K562 (cell line): ENCODE results near the gene DUSP28. TPM values are rescaled to one million over a fixed set of nuclear protein-coding genes. Genes with fewer than 3 reads are reported as not detected.
A peak's percentile ranks its signal among the peaks of the same experiment; 100 is the strongest.

Experiments
- ATAC-seq: fragments of 200-7000 bp; cut with Tn5 transposase; 3 replicates; pipeline ENCODE4 v1.9.1; 2020; ENCODE audit warnings: moderate library complexity
- BruUV-seq: library from RNA; stranded (reverse); fragments of 400-500 nt; replicated peaks from 2 replicates; lab custom pipeline; 2021; lab: Mats Ljungman, UMichigan
- CTCF ChIA-PET: fragments of 300-600 bp; formaldehyde crosslinking; extraction: SDS; loops from one replicate; lab custom pipeline; 2021; ENCODE audit warnings: low intra/inter-chr PET ratio; lab: Yijun Ruan, JAX
- POLR2A ChIA-PET: fragments of 300-600, 350-650 bp; sonication (Branson Sonifier 250); formaldehyde crosslinking; extraction: SDS; loops from one replicate; lab custom pipeline; 2021; ENCODE audit warnings: antibody characterized with exemption, inconsistent platforms; lab: Yijun Ruan, JAX
- DNase-seq, 4 experiments: peaks; one replicate each; pipeline versions ENCODE4 v3.0.0 to v3.0.0-alpha.2; 2011 to 2018; ENCODE audit warnings: low spot score in 3 of 4, mixed read lengths in 3 of 4; ENCODE audit errors: extremely low read depth in 1 of 4
- FAIRE-seq: peaks from 2 replicates; lab custom pipeline; 2011; peaks lifted over from hg19 to GRCh38; lab: Jason Lieb, UNC
- H2AFZ ChIP-seq: 2 replicates; pipeline ENCODE4 v1.6.0; 2011; ENCODE audit warnings: low read depth, low read length, control low read depth, inconsistent platforms
- H3K27ac ChIP-seq: fragments of 200-600 bp; 3 replicates; pipeline ENCODE4 v1.8.0; 2011; ENCODE audit warnings: low read depth, mild to moderate bottlenecking, control low read depth, inconsistent platforms, low read length, moderate library complexity, mixed read lengths; ENCODE audit errors: extremely low read depth
- H3K27me3 ChIP-seq, 2 experiments: fragments of 300-600 bp in 1 of 2; 2 replicates in 1 of 2; 3 replicates in 1 of 2; pipeline versions ENCODE4 v1.6.0 to v1.8.0; 2011; ENCODE audit warnings: inconsistent platforms in 2 of 2, low read length in 2 of 2, mild to moderate bottlenecking in 1 of 2, mixed read lengths in 1 of 2, moderate library complexity in 1 of 2; ENCODE audit not compliant: control insufficient read depth in 2 of 2, insufficient read depth in 2 of 2
- H3K36me3 ChIP-seq: fragments of 300-600 bp; 3 replicates; pipeline ENCODE4 v1.8.0; 2011; ENCODE audit warnings: mild to moderate bottlenecking, low read length, inconsistent platforms; ENCODE audit not compliant: control insufficient read depth, insufficient read depth
- H3K4me1 ChIP-seq, 2 experiments: fragments of 200-600 bp in 1 of 2; replicated peaks in 1 of 2; 2 replicates in 1 of 2; 3 replicates in 1 of 2; pipeline versions ENCODE4 v1.5.1 to v1.8.0; 2011; ENCODE audit warnings: inconsistent platforms in 2 of 2, low read length in 2 of 2, mild to moderate bottlenecking in 1 of 2, mixed read lengths in 1 of 2, moderate library complexity in 1 of 2; ENCODE audit not compliant: control insufficient read depth in 2 of 2, insufficient read depth in 2 of 2
- H3K4me2 ChIP-seq: 2 replicates; pipeline ENCODE4 v1.6.1; 2011; ENCODE audit warnings: low read length, control low read depth, inconsistent platforms, mixed read lengths; ENCODE audit not compliant: insufficient read depth
- H3K4me3 ChIP-seq: fragments of 200-600 bp; sonication (generic), shearing (Covaris generic); 2 replicates; pipeline ENCODE4 v1.5.1; 2016; ENCODE audit warnings: control low read depth, inconsistent platforms
- H3K79me2 ChIP-seq: fragments of 200-600 bp; 3 replicates; pipeline ENCODE4 v1.8.0; 2011; ENCODE audit warnings: low read length, inconsistent platforms; ENCODE audit not compliant: control insufficient read depth, insufficient read depth
- H3K9ac ChIP-seq, 2 experiments: 2 replicates each; pipeline versions ENCODE4 v1.6.0 to v1.6.1; 2011; ENCODE audit warnings: low read depth in 2 of 2, low read length in 2 of 2, control low read depth in 1 of 2, inconsistent platforms in 1 of 2, mild to moderate bottlenecking in 1 of 2, mixed read lengths in 1 of 2; ENCODE audit not compliant: insufficient read depth in 1 of 2
- H3K9me1 ChIP-seq: one replicate; pipeline ENCODE4 v1.6.0; 2011; ENCODE audit warnings: inconsistent platforms, mild to moderate bottlenecking, low read length, moderate library complexity; ENCODE audit not compliant: control insufficient read depth, insufficient read depth
- H3K9me3 ChIP-seq: replicated peaks from 2 replicates; pipeline ENCODE4 v1.5.1; 2011; ENCODE audit warnings: low read depth, low read length, inconsistent platforms; ENCODE audit not compliant: control insufficient read depth, insufficient read depth
- H4K20me1 ChIP-seq: replicated peaks from 2 replicates; pipeline ENCODE4 v1.6.1; 2011; ENCODE audit warnings: low read length, inconsistent platforms, mixed read lengths; ENCODE audit not compliant: control insufficient read depth, insufficient read depth
- ATF6 ChIP-seq: sonication (generic); formaldehyde crosslinking; IDR thresholded peaks from 2 replicates; pipeline ENCODE4 v1.4.0; 2020; ENCODE audit warnings: mild to moderate bottlenecking, missing genetic modification reagents
- KLF1 ChIP-seq: fragments of 450-650 bp; IDR thresholded peaks from 2 replicates; pipeline ENCODE4 v1.6.1; 2016; ENCODE audit warnings: missing genetic modification characterization, missing compliant biosample characterization
- NCOA4 ChIP-seq: fragments of 450-650 bp; IDR thresholded peaks from 2 replicates; pipeline ENCODE4 v1.6.1; 2018; ENCODE audit warnings: mild to moderate bottlenecking; ENCODE audit not compliant: partially characterized antibody
- NFE2 ChIP-seq: IDR thresholded peaks from 2 replicates; pipeline ENCODE4 v1.6.1; 2014; ENCODE audit warnings: antibody characterized with exemption, low read depth
- NFRKB ChIP-seq: fragments of 450-650 bp; IDR thresholded peaks from 2 replicates; pipeline ENCODE4 v1.6.1; 2016; ENCODE audit warnings: low read depth
- PHF21A ChIP-seq: fragments of 450-650 bp; IDR thresholded peaks from 2 replicates; pipeline ENCODE4 v1.6.1; 2017; ENCODE audit warnings: low read depth, borderline replicate concordance
- RBM25 ChIP-seq: fragments of 200-400 bp; formaldehyde crosslinking; IDR thresholded peaks from 2 replicates; pipeline ENCODE4 v1.6.1; 2018; ENCODE audit warnings: low read length, low read depth, moderate library complexity; ENCODE audit not compliant: severe bottlenecking
- STAT5B ChIP-seq: fragments of 250-450 bp; sonication (Bioruptor Pico); IDR thresholded peaks from 2 replicates; pipeline ENCODE4 v1.8.0; 2021; ENCODE audit warnings: mild to moderate bottlenecking, inconsistent platforms
- UBTF ChIP-seq, 2 experiments: IDR thresholded peaks; 2 replicates each; pipeline ENCODE4 v1.6.1; 2012; ENCODE audit warnings: improper control_type of control experiment in 2 of 2, low read depth in 2 of 2, low read length in 2 of 2, borderline replicate concordance in 1 of 2
- ZBTB7A ChIP-seq: IDR thresholded peaks from 2 replicates; pipeline ENCODE4 v1.6.1; 2011; ENCODE audit warnings: low read depth, mild to moderate bottlenecking, low read length, moderate library complexity, borderline replicate concordance; ENCODE audit not compliant: control insufficient read depth
- ZC3H8 ChIP-seq: fragments of 450-650 bp; IDR thresholded peaks from 2 replicates; pipeline ENCODE4 v1.6.1; 2017
- ZNF143 ChIP-seq: sonication (generic); formaldehyde crosslinking; IDR thresholded peaks from 2 replicates; pipeline ENCODE4 v1.9.0; 2022; ENCODE audit warnings: mild to moderate bottlenecking, missing genetic modification reagents
- ZNF175 ChIP-seq: fragments of 200-800 bp; sonication (Bioruptor generic); IDR thresholded peaks from 2 replicates; pipeline ENCODE4 v1.6.1; 2016; ENCODE audit warnings: low read depth, mild to moderate bottlenecking, missing genetic modification characterization, missing compliant biosample characterization
- ZNF23 ChIP-seq: fragments of 250-450 bp; sonication (Bioruptor Pico); IDR thresholded peaks from 2 replicates; pipeline ENCODE4 v1.4.0; 2020; ENCODE audit warnings: mild to moderate bottlenecking
- ZNF239 ChIP-seq: fragments of 250-450 bp; sonication (Bioruptor Pico); IDR thresholded peaks from 2 replicates; pipeline ENCODE4 v1.4.0; 2020; ENCODE audit warnings: mild to moderate bottlenecking
- ZNF282 ChIP-seq: sonication (generic); formaldehyde crosslinking; IDR thresholded peaks from 2 replicates; pipeline ENCODE4 v1.8.1; 2023; ENCODE audit warnings: missing genetic modification reagents
- ZNF395 ChIP-seq: fragments of 200-800 bp; sonication (Bioruptor generic); IDR thresholded peaks from 2 replicates; pipeline ENCODE4 v1.6.1; 2017; ENCODE audit warnings: missing genetic modification characterization, missing compliant biosample characterization
- WGBS: fragments of 100-300 bp; shearing (Covaris generic); methylation state at CpG from one replicate; pipeline ENCODE4 v1.1.6; 2016; ENCODE audit warnings: low coverage, mixed read lengths; ENCODE audit not compliant: insufficient coverage; ENCODE audit errors: missing lambda C conversion rate; 5-methylcytosine and 5-hydroxymethylcytosine counted together
- in situ Hi-C: fragments of 300-500 bp; cut with MboI; formaldehyde crosslinking; loops from 4 replicates; pipeline ENCODE4 v1.15.0; 2018; ENCODE audit warnings: inconsistent platforms, mixed read lengths
- intact Hi-C: fragments of 100-400 bp; cut with micrococcal nuclease; formaldehyde crosslinking; loops from 2 replicates; pipeline ENCODE4 v1.14.2; 2022
- polyA plus RNA-seq, 8 experiments: library from polyadenylated mRNA; depleted of rRNA in 4 of 8; stranded (reverse) in 5 of 8; unstranded in 3 of 8; fragments of >200 nt; fragmentation: Nextera tagmentation in 2 of 8; fragmentation: Illumina TruSeq in 1 of 8; extraction: Ambion mirVana in 2 of 8; extraction: Trizol in 1 of 8; gene quantifications; 2 replicates each; pipeline versions ENCODE4 v1.2.1 to v1.2.3, GENCODE V29; 2011 to 2014; ENCODE audit warnings: inconsistent platforms in 1 of 8, missing spikeins in 1 of 8
- total RNA-seq, 7 experiments: library from RNA; depleted of rRNA in 6 of 7; stranded (reverse); fragments of >200 nt in 6 of 7; fragmentation: Illumina TruSeq in 2 of 7; extraction: Trizol in 2 of 7; gene quantifications; 2 replicates each; pipeline versions ENCODE4 v1.2.1 to v1.2.3, GENCODE V29; 2011 to 2021; ENCODE audit warnings: low replicate concordance in 1 of 7

Gene DUSP28
- total and polyA plus RNA-seq, 9 of the 15 experiments (the other 6 are each of a cell fraction or from before 2014, with no cell fraction given), result 2.8 to 8.1 (median 4.2) TPM

- Histone ChIP-seq H3K4me1 (peaks cover 40 to 85% of the 10 kb centered on the region in 2 experiments), H3K9me1 (no peaks in the 10 kb centered on the region), H3K27ac (peak overlapping the region; percentile 88), H3K4me2 (peak overlapping the region; percentile 98), H3K36me3 (peaks cover 19% of the 10 kb centered on the region), H2AFZ (peak overlapping the region; percentile 51; the same call in 1 of the 2 replicates), H3K79me2 (peaks cover 72% of the 10 kb centered on the region), H3K9me3 (no peaks in the 10 kb centered on the region), H3K9ac (peak overlapping the region; percentile 84 to 97), H4K20me1 (no peaks in the 10 kb centered on the region), H3K27me3 (no peaks in the 10 kb centered on the region), H3K4me3 (peak overlapping the region; percentile 65)
- DNase-seq (peak in 1 of 4 experiments; percentile 34), FAIRE-seq (peak; percentile 67), ATAC-seq (peak; percentile 5; the same call in 1 of the 3 replicates)
- ChIA-PET POLR2A (interaction anchor here (4.6 kb wide), 1 partner anchor 20 kb away, joined by 26 read pairs; the partner anchor contains the start of gene CAPN10), CTCF (no interaction called here)
- TSS peak; percentile 59 for BruUV-seq
- 1% methylated on average over 23 of the region's 26 CpGs for WGBS
- intact Hi-C loops (loop anchor here (10.0 kb wide), 1 partner anchor 53 kb away; no protein-coding TSS in a partner anchor), in situ Hi-C loops (no loop called here)
- no peak for TF ChIP-seq ZNF239 (CRISPR knock-in tag)
- TF ChIP-seq ATF6, result 0 out of 2 replicates have a peak, but pooled peaks have one; percentile 14
- no peak for TF ChIP-seq KLF1 (tag)
- no peak for TF ChIP-seq RBM25
- TF ChIP-seq NCOA4, result no peak
- TF ChIP-seq ZNF282 (CRISPR knock-in tag), result no peak
- no peak for TF ChIP-seq ZNF143
- TF ChIP-seq ZBTB7A, result 0 out of 2 replicates have a peak, but pooled peaks have one; percentile 8
- TF ChIP-seq NFE2, result no peak
- no peak for TF ChIP-seq ZC3H8
- no peak for TF ChIP-seq PHF21A
- no peak for TF ChIP-seq ZNF395 (CRISPR knock-in tag)
- TF ChIP-seq ZNF23 (CRISPR knock-in tag), result no peak
- TF ChIP-seq UBTF (IDR thresholded peaks at IDR 0.05; ENCODE audit: borderline replicate concordance in 1 of 2, low read depth in 2 of 2, low read length in 2 of 2), result peak in 1 of 2 experiments; percentile 20; a peak in 1 of 4 replicates
- no peak for TF ChIP-seq ZNF175
- no peak for TF ChIP-seq STAT5B (CRISPR knock-in tag)
- no peak; the same call in 1 of the 2 replicates for TF ChIP-seq NFRKB
Measured at GRCh38 chr2:240567137-240567871, 7.1 kb downstream of the DUSP28 start.
